Neuronal stem cell (in vitro differentiated cells): ENCODE measurements around the gene P2RY1.

ENCODE experiments used
- DNase-seq: peaks from one replicate; pipeline ENCODE4 v3.0.0-alpha.2; 2013; ENCODE audit warnings: low spot score
- H2AFZ ChIP-seq: one replicate; pipeline ENCODE4 v1.6.1; 2013; ENCODE audit warnings: mild to moderate bottlenecking, low read length, inconsistent platforms
- H2AK5ac ChIP-seq: 2 replicates; pipeline ENCODE4 v1.6.1; 2013; ENCODE audit warnings: low read depth, mild to moderate bottlenecking, inconsistent platforms, low read length, moderate library complexity, mixed read lengths
- H2BK120ac ChIP-seq: 2 replicates; pipeline ENCODE4 v1.6.1; 2013; ENCODE audit warnings: low read depth, mild to moderate bottlenecking, inconsistent platforms, low read length, moderate library complexity, mixed read lengths
- H2BK12ac ChIP-seq: one replicate; pipeline ENCODE4 v1.6.1; 2013; ENCODE audit warnings: low read length, inconsistent platforms
- H2BK15ac ChIP-seq: 2 replicates; pipeline ENCODE4 v1.6.1; 2013; ENCODE audit warnings: mild to moderate bottlenecking, low read length, inconsistent platforms, mixed read lengths
- H2BK5ac ChIP-seq: one replicate; pipeline ENCODE4 v1.6.1; 2013; ENCODE audit warnings: inconsistent platforms, mild to moderate bottlenecking, low read length, moderate library complexity
- H3K14ac ChIP-seq: one replicate; pipeline ENCODE4 v1.6.1; 2013; ENCODE audit warnings: low read length, inconsistent platforms
- H3K18ac ChIP-seq: 2 replicates; pipeline ENCODE4 v1.6.1; 2013; ENCODE audit warnings: low read length, inconsistent platforms
- H3K23ac ChIP-seq: 2 replicates; pipeline ENCODE4 v1.6.1; 2013; ENCODE audit warnings: low read depth, mild to moderate bottlenecking, mixed read lengths, low read length, inconsistent platforms; ENCODE audit not compliant: poor library complexity
- H3K27ac ChIP-seq: replicated peaks from 3 replicates; pipeline ENCODE4 v1.5.1; 2013; ENCODE audit warnings: low read length, inconsistent platforms
- H3K27me3 ChIP-seq, 3 experiments: 2 replicates each; pipeline ENCODE4 v1.6.1; 2013; ENCODE audit warnings: low read length in 3 of 3, mild to moderate bottlenecking in 2 of 3, inconsistent platforms in 1 of 3, low read depth in 1 of 3, mixed read lengths in 1 of 3, moderate library complexity in 1 of 3; ENCODE audit not compliant: control insufficient read depth in 3 of 3, insufficient read depth in 3 of 3
- H3K36me3 ChIP-seq, 2 donors: replicated peaks in 1 of 2; 2 replicates each; pipeline ENCODE4 v1.6.1; 2013; ENCODE audit warnings: low read length in 2 of 2; ENCODE audit not compliant: control insufficient read depth in 2 of 2, insufficient read depth in 2 of 2
- H3K4ac ChIP-seq: 2 replicates; pipeline ENCODE4 v1.6.1; 2013; ENCODE audit warnings: inconsistent platforms, mild to moderate bottlenecking, low read length, moderate library complexity
- H3K4me1 ChIP-seq, 2 donors: 1 replicate in 1 of 2; 2 replicates in 1 of 2; pipeline ENCODE4 v1.6.1; 2013; ENCODE audit warnings: low read length in 2 of 2, low read depth in 1 of 2; ENCODE audit not compliant: control insufficient read depth in 2 of 2, insufficient read depth in 1 of 2
- H3K4me2 ChIP-seq: one replicate; pipeline ENCODE4 v1.6.1; 2013; ENCODE audit warnings: mild to moderate bottlenecking, low read length, inconsistent platforms; ENCODE audit not compliant: insufficient read depth, poor library complexity, severe bottlenecking
- H3K4me3 ChIP-seq, 2 donors: 2 replicates each; pipeline ENCODE4 v1.5.1; 2013; ENCODE audit warnings: low read length in 2 of 2, mild to moderate bottlenecking in 2 of 2, inconsistent platforms in 1 of 2, moderate library complexity in 1 of 2
- H3K79me1 ChIP-seq: one replicate; pipeline ENCODE4 v1.6.1; 2013; ENCODE audit warnings: low read depth, mild to moderate bottlenecking, inconsistent platforms, low read length, moderate library complexity
- H3K9ac ChIP-seq: one replicate; pipeline ENCODE4 v1.6.1; 2013; ENCODE audit warnings: mild to moderate bottlenecking, low read depth, low read length, inconsistent platforms; ENCODE audit not compliant: poor library complexity
- H3K9me3 ChIP-seq, 2 donors: replicated peaks in 1 of 2; 2 replicates each; pipeline versions ENCODE3 to v1.6.1; 2013; ENCODE audit warnings: low read length in 2 of 2, mild to moderate bottlenecking in 2 of 2, inconsistent platforms in 1 of 2, low read depth in 1 of 2, mixed read lengths in 1 of 2, moderate library complexity in 1 of 2; ENCODE audit not compliant: control insufficient read depth in 2 of 2, insufficient read depth in 1 of 2
- H4K8ac ChIP-seq: one replicate; pipeline ENCODE4 v1.6.1; 2013; ENCODE audit warnings: low read depth, mild to moderate bottlenecking, inconsistent platforms, low read length, moderate library complexity
- H4K91ac ChIP-seq: one replicate; pipeline ENCODE4 v1.6.1; 2013; ENCODE audit warnings: low read length, low read depth, mild to moderate bottlenecking, inconsistent platforms; ENCODE audit not compliant: poor library complexity
- WGBS, 2 donors: extraction: QIAGEN DNeasy Blood & Tissue Kit; methylation state at CpG; one replicate each; pipeline ENCODE4 v1.1.7; 2013; ENCODE audit warnings: missing lambda C conversion rate in 2 of 2, mixed read lengths in 1 of 2; ENCODE audit not compliant: insufficient read length in 2 of 2, insufficient replicate concordance in 1 of 2; ENCODE audit errors: extremely low coverage in 2 of 2; 5-methylcytosine and 5-hydroxymethylcytosine counted together

Gene P2RY1

DNA sequence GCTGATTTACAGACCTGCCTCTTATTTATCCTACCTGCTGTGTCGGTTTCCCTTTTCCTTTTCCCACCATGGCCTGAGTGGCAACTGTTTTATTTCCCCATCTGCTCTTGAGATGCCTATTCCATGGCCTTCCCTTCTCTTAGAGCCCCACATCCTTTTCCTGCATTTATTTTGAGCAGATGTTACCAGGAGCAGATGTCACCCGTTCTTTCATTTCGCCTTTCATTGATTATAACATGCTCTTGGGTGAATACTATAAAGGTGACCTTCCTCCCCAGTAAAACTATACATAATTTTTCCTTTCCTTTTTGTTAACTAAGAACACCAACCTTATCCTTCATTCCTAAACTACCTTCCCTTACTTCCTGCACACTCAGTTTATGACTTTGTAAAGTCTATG lies 8.5 kb upstream of the P2RY1 start:
- Histone ChIP-seq H3K9me3 (no peaks in the 10 kb centered on the region), H3K18ac (no peak overlapping the region), H4K91ac (no peak overlapping the region), H2BK15ac (no peak overlapping the region), H4K8ac (no peak overlapping the region), H3K4ac (no peak overlapping the region), H3K4me3 (no peak overlapping the region), H3K23ac (no peak overlapping the region), H3K79me1 (no peaks in the 10 kb centered on the region), H3K4me2 (no peak overlapping the region), H3K36me3 (no peaks in the 10 kb centered on the region), H2AK5ac (no peak overlapping the region), H2BK12ac (no peak overlapping the region), H2AFZ (no peak overlapping the region), H3K27me3 (no peaks in the 10 kb centered on the region), H3K4me1 (no peaks in the 10 kb centered on the region), H3K27ac (no peak overlapping the region), H2BK5ac (no peak overlapping the region), H3K9ac (no peak overlapping the region), H2BK120ac (no peak overlapping the region), H3K14ac (no peak overlapping the region)
- no CpG with 5 or more reads among the region's 3 CpGs for WGBS, 2 donors
- no peak for DNase-seq

DNA sequence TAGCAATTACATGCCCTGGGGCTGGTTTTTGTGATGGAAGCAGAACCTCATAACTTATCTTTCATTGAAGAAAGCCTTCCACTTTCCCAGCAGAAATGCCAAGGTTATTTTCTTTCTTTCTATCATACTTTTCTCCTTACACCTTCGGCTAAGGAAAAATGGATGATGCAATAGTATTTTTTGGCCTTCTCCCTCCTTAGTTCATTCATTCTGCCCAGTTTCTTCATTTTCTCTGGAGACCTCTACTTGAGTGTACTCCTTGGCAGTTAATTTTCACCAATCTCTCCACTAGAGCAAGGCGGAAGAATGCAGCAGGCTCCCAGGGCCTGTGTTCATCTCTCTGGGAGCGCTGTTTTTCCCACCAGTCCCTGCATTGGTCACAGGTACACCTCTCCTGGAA lies 7.6 kb upstream of the P2RY1 start:
- H3K4me1 ChIP-seq: no peaks in the 10 kb centered on the region
- H2BK15ac ChIP-seq: no peak overlapping the region
- H2AK5ac ChIP-seq: no peak overlapping the region
- WGBS, 2 donors: no CpG with 5 or more reads among the region's 3 CpGs
- H2BK120ac ChIP-seq: no peak overlapping the region
- H3K18ac ChIP-seq: no peak overlapping the region
- no peaks in the 10 kb centered on the region for H3K36me3 ChIP-seq
- no peaks in the 10 kb centered on the region for H3K27me3 ChIP-seq
- no peak overlapping the region for H4K91ac ChIP-seq
- H3K4me3 ChIP-seq: no peak overlapping the region
- H2BK12ac ChIP-seq: no peak overlapping the region
- no peak overlapping the region for H3K4me2 ChIP-seq
- no peaks in the 10 kb centered on the region for H3K9me3 ChIP-seq
- H3K9ac ChIP-seq: no peak overlapping the region
- no peak overlapping the region for H2AFZ ChIP-seq
- no peak overlapping the region for H3K27ac ChIP-seq
- no peak for DNase-seq
- H3K4ac ChIP-seq: no peak overlapping the region
- H3K79me1 ChIP-seq: no peaks in the 10 kb centered on the region
- H3K14ac ChIP-seq: no peak overlapping the region
- H2BK5ac ChIP-seq: no peak overlapping the region
- no peak overlapping the region for H4K8ac ChIP-seq
- no peak overlapping the region for H3K23ac ChIP-seq

DNA sequence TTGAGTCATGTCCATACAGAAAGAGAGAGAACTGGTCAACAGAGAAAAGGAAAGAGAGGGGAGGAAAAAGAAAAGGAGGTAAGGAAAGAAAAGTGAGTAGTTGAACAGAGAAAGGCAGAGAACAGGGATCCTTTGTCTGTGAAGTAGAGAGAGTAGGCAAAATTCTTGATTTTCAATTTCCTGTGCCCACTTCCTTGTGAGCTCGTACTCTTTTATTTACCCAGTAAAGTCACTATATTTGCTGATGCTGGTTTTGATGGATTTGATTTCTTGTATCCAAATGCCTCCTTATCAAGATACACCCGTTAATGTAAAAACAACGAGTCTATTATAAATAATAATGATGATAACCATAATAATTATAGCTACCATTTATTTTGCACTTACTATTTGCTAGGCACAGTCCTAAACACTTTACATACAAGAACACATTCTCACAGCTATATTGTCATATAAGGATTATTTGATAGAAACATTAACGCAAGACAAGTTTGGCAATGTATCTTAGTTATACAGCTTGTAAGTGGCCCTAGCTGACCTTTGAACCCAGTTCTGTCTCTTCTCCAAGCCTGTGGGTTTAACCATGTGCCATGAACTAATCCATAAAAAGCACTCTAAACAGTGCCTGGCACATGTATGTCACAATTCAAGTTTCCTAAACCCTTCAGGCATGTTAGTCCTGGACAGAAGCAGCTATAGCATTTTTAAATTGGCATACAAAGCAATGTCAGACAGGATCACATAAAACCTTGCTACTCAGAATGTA lies 6.7 kb upstream of the P2RY1 start:
- Histone ChIP-seq H3K27me3 (no peaks in the 10 kb centered on the region), H3K18ac (no peak overlapping the region), H3K36me3 (no peaks in the 10 kb centered on the region), H4K8ac (no peak overlapping the region), H3K4me1 (no peaks in the 10 kb centered on the region), H3K4me2 (no peak overlapping the region), H3K9ac (no peak overlapping the region), H2BK15ac (no peak overlapping the region), H3K4ac (no peak overlapping the region), H2BK5ac (no peak overlapping the region), H3K9me3 (no peaks in the 10 kb centered on the region), H3K23ac (no peak overlapping the region), H2AFZ (peak overlapping the region; percentile 49), H3K14ac (no peak overlapping the region), H2BK120ac (no peak overlapping the region), H3K4me3 (no peak overlapping the region), H4K91ac (no peak overlapping the region), H3K79me1 (no peaks in the 10 kb centered on the region), H2BK12ac (no peak overlapping the region), H3K27ac (no peak overlapping the region), H2AK5ac (no peak overlapping the region)
- no peak for DNase-seq
- no CpG with 5 or more reads among the region's 4 CpGs for WGBS, 2 donors

DNA sequence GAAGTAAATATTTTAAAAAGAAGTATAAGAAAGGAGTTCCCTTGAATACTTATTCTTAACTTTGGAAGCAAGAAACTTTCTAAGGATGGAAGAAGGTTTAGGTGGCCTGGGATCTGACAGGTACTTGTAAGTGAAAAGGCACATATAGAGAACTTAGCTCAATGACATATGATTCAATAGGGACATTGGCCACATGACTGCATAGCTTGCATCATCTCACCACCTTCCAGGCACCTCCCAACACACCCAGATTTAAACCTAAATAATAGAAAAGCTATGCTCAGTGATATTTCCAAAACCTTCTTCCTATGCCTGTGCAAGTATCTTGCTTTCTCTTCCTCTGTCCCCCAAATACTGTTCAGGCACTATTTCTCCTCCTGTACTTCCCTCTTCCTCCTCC lies 4.7 kb upstream of the P2RY1 start:
- no peak overlapping the region for H2AFZ ChIP-seq
- no peak overlapping the region for H3K27ac ChIP-seq
- DNase-seq: no peak
- H3K18ac ChIP-seq: no peak overlapping the region
- no peaks in the 10 kb centered on the region for H3K9me3 ChIP-seq
- H2BK120ac ChIP-seq: no peak overlapping the region
- no peak overlapping the region for H3K9ac ChIP-seq
- no peaks in the 10 kb centered on the region for H3K4me1 ChIP-seq
- H2BK15ac ChIP-seq: no peak overlapping the region
- H4K91ac ChIP-seq: no peak overlapping the region
- no peak overlapping the region for H3K4me2 ChIP-seq
- H3K23ac ChIP-seq: no peak overlapping the region
- no peaks in the 10 kb centered on the region for H3K79me1 ChIP-seq
- no peak overlapping the region for H3K4me3 ChIP-seq
- no peak overlapping the region for H3K14ac ChIP-seq
- H2AK5ac ChIP-seq: no peak overlapping the region
- no peaks in the 10 kb centered on the region for H3K27me3 ChIP-seq
- no peaks in the 10 kb centered on the region for H3K36me3 ChIP-seq
- no peak overlapping the region for H2BK5ac ChIP-seq
- no peak overlapping the region for H3K4ac ChIP-seq
- no peak overlapping the region for H2BK12ac ChIP-seq
- H4K8ac ChIP-seq: no peak overlapping the region
